HCT116 (cell line): ENCODE results near the gene BYSL. TPM values are rescaled to one million over a fixed set of nuclear protein-coding genes. Genes with fewer than 3 reads are reported as not detected.

ENCODE experiments used
- ATAC-seq: fragments of 200-7000 bp; cut with Tn5 transposase; 2 replicates; pipeline ENCODE4 v1.9.1; 2020; ENCODE audit warnings: mild to moderate bottlenecking, moderate library complexity
- BruUV-seq: library from RNA; stranded (reverse); fragments of 400-500 nt; replicated peaks from 2 replicates; lab custom pipeline; 2021; lab: Mats Ljungman, UMichigan
- CTCF ChIA-PET: fragments of 300-600 bp; sonication (Branson Sonifier 250); formaldehyde crosslinking; loops from one replicate; lab custom pipeline; 2021; ENCODE audit warnings: antibody characterized with exemption; lab: Charles Lee
- POLR2A ChIA-PET: fragments of 300-600, 350-600 bp; sonication (Branson Sonifier 250); formaldehyde crosslinking; loops from one replicate; lab custom pipeline; 2021; ENCODE audit warnings: antibody characterized with exemption; lab: Charles Lee
- RAD21 ChIA-PET, 2 experiments: fragments of 300-600 bp; sonication (Branson Sonifier 250); formaldehyde crosslinking; loops; one replicate each; lab custom pipeline; 2023; ENCODE audit warnings: low total read pairs in 2 of 2; ENCODE audit not compliant: uncharacterized antibody in 2 of 2, unreplicated experiment in 2 of 2, low non-redundant PET in 1 of 2; lab: Charles Lee
- DNase-seq: peaks from one replicate; pipeline ENCODE4 v3.0.0-alpha.2; 2010; ENCODE audit warnings: low read depth, low spot score
- H2AFZ ChIP-seq: fragments of 200-600 bp; shearing (Covaris generic), sonication (generic); 2 replicates; pipeline ENCODE4 v1.6.1; 2017; ENCODE audit warnings: low read depth, mixed run types, mixed read lengths, antibody characterized with exemption, low read length; ENCODE audit not compliant: poor library complexity, severe bottlenecking
- H3K27ac ChIP-seq: 2 replicates; pipeline ENCODE4 v1.5.1; 2012; ENCODE audit warnings: low read depth, low read length
- H3K27me3 ChIP-seq: fragments of 200-600 bp; sonication (generic); 2 replicates; pipeline ENCODE4 v1.6.1; 2016; ENCODE audit warnings: mixed run types, low read length, mixed read lengths; ENCODE audit not compliant: insufficient read depth
- H3K36me3 ChIP-seq, 2 experiments: fragments of 200-500 bp in 1 of 2; fragments of 200-600 bp in 1 of 2; sonication (Bioruptor generic) in 1 of 2; sonication (generic) in 1 of 2; 2 replicates each; pipeline versions ENCODE4 v1.5.1 to v1.6.1; 2014 to 2016; ENCODE audit warnings: low read length in 2 of 2, inconsistent platforms in 1 of 2, mixed read lengths in 1 of 2, mixed run types in 1 of 2; ENCODE audit not compliant: insufficient read depth in 2 of 2, control insufficient read depth in 1 of 2
- H3K4me1 ChIP-seq, 2 experiments: fragments of 200-600 bp in 1 of 2; sonication (generic) in 1 of 2; 2 replicates each; pipeline versions ENCODE4 v1.5.1 to v1.6.1; 2012 to 2017; ENCODE audit warnings: low read length in 2 of 2, inconsistent platforms in 1 of 2, mild to moderate bottlenecking in 1 of 2, mixed read lengths in 1 of 2, mixed run types in 1 of 2, moderate library complexity in 1 of 2; ENCODE audit not compliant: insufficient read depth in 2 of 2, control insufficient read depth in 1 of 2
- H3K4me2 ChIP-seq: fragments of 200-600 bp; sonication (generic); 2 replicates; pipeline ENCODE4 v1.6.1; 2017; ENCODE audit warnings: mixed run types, low read length, mixed read lengths
- H3K4me3 ChIP-seq, 2 experiments: fragments of 200-600 bp in 1 of 2; sonication (generic) in 1 of 2; replicated peaks in 1 of 2; 2 replicates each; pipeline ENCODE4 v1.5.1; 2011 to 2016; ENCODE audit warnings: low read length in 2 of 2, control low read depth in 1 of 2, low read depth in 1 of 2, mild to moderate bottlenecking in 1 of 2, mixed read lengths in 1 of 2, mixed run types in 1 of 2
- H3K79me2 ChIP-seq: fragments of 200-600 bp; sonication (generic); 2 replicates; pipeline ENCODE4 v1.6.1; 2017; ENCODE audit warnings: mild to moderate bottlenecking, mixed run types, low read length, moderate library complexity, mixed read lengths; ENCODE audit not compliant: insufficient read depth
- H3K9ac ChIP-seq: fragments of 200-600 bp; sonication (generic); 2 replicates; pipeline ENCODE4 v1.6.1; 2016; ENCODE audit warnings: low read length, mixed read lengths
- H3K9me2 ChIP-seq: fragments of 200-600 bp; sonication (generic), shearing (Covaris generic); 2 replicates; pipeline ENCODE4 v1.6.1; 2017; ENCODE audit warnings: mixed run types, mild to moderate bottlenecking, moderate library complexity; ENCODE audit not compliant: insufficient read depth
- H3K9me3 ChIP-seq, 2 experiments: fragments of 200-500 bp in 1 of 2; fragments of 200-600 bp in 1 of 2; sonication (Bioruptor generic) in 1 of 2; sonication (generic) in 1 of 2; 2 replicates each; pipeline ENCODE4 v1.6.1; 2014 to 2017; ENCODE audit warnings: low read length in 2 of 2, mixed read lengths in 2 of 2, inconsistent platforms in 1 of 2, low read depth in 1 of 2, mild to moderate bottlenecking in 1 of 2, mixed run types in 1 of 2, moderate library complexity in 1 of 2; ENCODE audit not compliant: control insufficient read depth in 1 of 2, insufficient read depth in 1 of 2
- H4K20me1 ChIP-seq: fragments of 200-600 bp; sonication (generic), shearing (Covaris generic); 2 replicates; pipeline ENCODE4 v1.6.1; 2017; ENCODE audit warnings: mixed run types, mild to moderate bottlenecking, moderate library complexity; ENCODE audit not compliant: insufficient read depth
- CEBPB ChIP-seq: IDR thresholded peaks from 2 replicates; pipeline ENCODE4 v1.6.1; 2012; ENCODE audit warnings: low read depth
- EGR1 ChIP-seq: IDR thresholded peaks from 2 replicates; pipeline ENCODE4 v1.6.1; 2012; ENCODE audit warnings: low read depth
- ELF1 ChIP-seq: IDR thresholded peaks from 2 replicates; pipeline ENCODE4 v1.6.1; 2012; ENCODE audit warnings: low read depth, borderline replicate concordance
- FOSL1 ChIP-seq: IDR thresholded peaks from 2 replicates; pipeline ENCODE4 v1.6.1; 2012; ENCODE audit warnings: low read depth
- JUND ChIP-seq: IDR thresholded peaks from 2 replicates; pipeline ENCODE4 v1.6.1; 2012
- POLR2AphosphoS5 ChIP-seq: IDR thresholded peaks from 2 replicates; pipeline ENCODE4 v1.6.1; 2011; ENCODE audit warnings: mild to moderate bottlenecking, low read depth, low read length, moderate library complexity
- SIN3A ChIP-seq: IDR thresholded peaks from 2 replicates; pipeline ENCODE4 v1.6.1; 2012; ENCODE audit warnings: low read depth
- SP1 ChIP-seq: IDR thresholded peaks from 2 replicates; pipeline ENCODE4 v1.6.1; 2012; ENCODE audit warnings: low read depth
- SRF ChIP-seq: IDR thresholded peaks from 2 replicates; pipeline ENCODE4 v1.6.1; 2012; ENCODE audit warnings: low read depth
- YY1 ChIP-seq: IDR thresholded peaks from 2 replicates; pipeline ENCODE4 v1.6.1; 2011; ENCODE audit warnings: low read length, low read depth, moderate library complexity, mild to moderate bottlenecking; ENCODE audit not compliant: insufficient replicate concordance; ENCODE audit errors: extremely low read depth
- intact Hi-C: fragments of 100-400 bp; cut with micrococcal nuclease; formaldehyde crosslinking; loops from 2 replicates; pipeline ENCODE4 v1.10.0; 2022
- total RNA-seq: library from RNA; stranded (reverse); gene quantifications from one replicate; pipeline ENCODE4 v1.2.1, GENCODE V29; 2021; ENCODE audit not compliant: unreplicated experiment
- TF ChIP-seq, protein P1 (sequence below): IDR thresholded peaks from 2 replicates; pipeline ENCODE4 v1.6.1; 2011; ENCODE audit warnings: mild to moderate bottlenecking, low read length, moderate library complexity; ENCODE audit not compliant: insufficient replicate concordance; ENCODE audit errors: extremely low read depth
- TF ChIP-seq, protein P2 (sequence below): IDR thresholded peaks from 2 replicates; pipeline ENCODE4 v1.6.1; 2012

Gene BYSL
- total RNA-seq, 1 experiment from 2014 or later, result 55.7 TPM

DNA sequence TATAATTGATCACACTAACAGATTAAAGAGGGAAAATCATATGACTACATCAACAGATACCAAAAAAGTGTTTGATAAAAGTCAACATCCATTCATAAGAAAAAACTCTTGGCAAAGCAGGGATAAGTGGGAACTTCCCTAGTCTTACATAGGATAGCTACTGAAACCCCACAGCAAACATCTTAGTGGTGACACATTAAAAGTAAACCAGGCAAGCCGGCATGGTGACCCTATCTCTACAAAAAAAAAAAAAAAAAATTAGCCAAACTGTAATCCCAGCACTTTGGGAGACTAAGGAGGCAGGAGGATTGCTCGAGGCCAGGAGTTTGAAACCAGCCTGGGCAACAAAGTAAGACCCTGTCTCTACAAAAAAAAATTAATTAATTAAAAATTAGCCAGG lies 34.1 kb downstream of the BYSL start:
- Histone ChIP-seq H3K9me2 (no peaks in the 10 kb centered on the region), H3K9me3 (no peaks in the 10 kb centered on the region), H3K27ac (no peak overlapping the region), H3K36me3 (no peaks in the 10 kb centered on the region), H3K9ac (no peak overlapping the region), H4K20me1 (no peaks in the 10 kb centered on the region), H3K79me2 (no peaks in the 10 kb centered on the region), H3K4me1 (no peaks in the 10 kb centered on the region), H2AFZ (no peak overlapping the region), H3K4me2 (no peak overlapping the region), H3K27me3 (no peaks in the 10 kb centered on the region), H3K4me3 (no peak overlapping the region)
- TF ChIP-seq, protein P1, sequence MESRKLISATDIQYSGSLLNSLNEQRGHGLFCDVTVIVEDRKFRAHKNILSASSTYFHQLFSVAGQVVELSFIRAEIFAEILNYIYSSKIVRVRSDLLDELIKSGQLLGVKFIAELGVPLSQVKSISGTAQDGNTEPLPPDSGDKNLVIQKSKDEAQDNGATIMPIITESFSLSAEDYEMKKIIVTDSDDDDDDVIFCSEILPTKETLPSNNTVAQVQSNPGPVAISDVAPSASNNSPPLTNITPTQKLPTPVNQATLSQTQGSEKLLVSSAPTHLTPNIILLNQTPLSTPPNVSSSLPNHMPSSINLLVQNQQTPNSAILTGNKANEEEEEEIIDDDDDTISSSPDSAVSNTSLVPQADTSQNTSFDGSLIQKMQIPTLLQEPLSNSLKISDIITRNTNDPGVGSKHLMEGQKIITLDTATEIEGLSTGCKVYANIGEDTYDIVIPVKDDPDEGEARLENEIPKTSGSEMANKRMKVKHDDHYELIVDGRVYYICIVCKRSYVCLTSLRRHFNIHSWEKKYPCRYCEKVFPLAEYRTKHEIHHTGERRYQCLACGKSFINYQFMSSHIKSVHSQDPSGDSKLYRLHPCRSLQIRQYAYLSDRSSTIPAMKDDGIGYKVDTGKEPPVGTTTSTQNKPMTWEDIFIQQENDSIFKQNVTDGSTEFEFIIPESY, result no peak
- TF ChIP-seq YY1 (no peak), SP1 (no peak), EGR1 (no peak), SIN3A (no peak), SRF (no peak), CEBPB (no peak), POLR2AphosphoS5 (no peak), JUND (no peak), FOSL1 (no peak), ELF1 (no peak)
- TF ChIP-seq, protein P2, sequence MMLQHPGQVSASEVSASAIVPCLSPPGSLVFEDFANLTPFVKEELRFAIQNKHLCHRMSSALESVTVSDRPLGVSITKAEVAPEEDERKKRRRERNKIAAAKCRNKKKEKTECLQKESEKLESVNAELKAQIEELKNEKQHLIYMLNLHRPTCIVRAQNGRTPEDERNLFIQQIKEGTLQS, result no peak
- POLR2A ChIA-PET, result no interaction called here
- RAD21 ChIA-PET, result no interaction called here
- DNase-seq (no peak), ATAC-seq (no peak)
- CTCF ChIA-PET, result no interaction called here
- no TSS peak for BruUV-seq
- intact Hi-C loops, result no loop called here
